Astrocyte of the spinal cord (primary cell): ENCODE data around the gene ADGRB3.

ENCODE experiments used
- DNase-seq: peaks from one replicate; pipeline ENCODE4 v3.0.0; 2011; ENCODE audit warnings: low read depth, low spot score
- H3K4me3 ChIP-seq: 2 replicates; pipeline ENCODE4 v1.5.1; 2011; ENCODE audit warnings: low read depth, mild to moderate bottlenecking, low read length, moderate library complexity
- CTCF ChIP-seq: IDR thresholded peaks from 2 replicates; pipeline ENCODE4 v1.5.1; 2012; ENCODE audit warnings: low read depth, mild to moderate bottlenecking, low read length, inconsistent platforms
- in situ Hi-C: cut with HindIII; loops from 2 replicates; pipeline ENCODE4 v1.10.0; 2017; ENCODE audit warnings: low sequenced_read_pairs

ADGRB3 gene

GRCh38 chr6:69289689-69290495 lies 654.8 kb downstream of the ADGRB3 start:
- DNase-seq: no peak
- TF ChIP-seq CTCF: no peak
- H3K4me3 ChIP-seq: no peak overlapping the region
- in situ Hi-C loops: no loop called here

- H3K4me3 ChIP-seq: no peak overlapping the region
- no peak for TF ChIP-seq CTCF
- in situ Hi-C loops: no loop called here
- no peak for DNase-seq
Observed at GRCh38 chr6:69293471-69293870, 658.4 kb downstream of the ADGRB3 start.

- no peak for DNase-seq
- H3K4me3 ChIP-seq: no peak overlapping the region
- no peak for TF ChIP-seq CTCF
- in situ Hi-C loops: no loop called here
Observed at GRCh38 chr6:69294407-69294806, 659.3 kb downstream of the ADGRB3 start.

- no peak overlapping the region for H3K4me3 ChIP-seq
- in situ Hi-C loops: no loop called here
- DNase-seq: no peak
- no peak for TF ChIP-seq CTCF
Observed at GRCh38 chr6:69294862-69295261, 659.8 kb downstream of the ADGRB3 start.

GRCh38 chr6:69303382-69303781 lies 668.3 kb downstream of the ADGRB3 start:
- DNase-seq: no peak
- in situ Hi-C loops: no loop called here
- H3K4me3 ChIP-seq: no peak overlapping the region
- TF ChIP-seq CTCF: no peak

- no peak for TF ChIP-seq CTCF
- no peak overlapping the region for H3K4me3 ChIP-seq
- no peak for DNase-seq
- in situ Hi-C loops: no loop called here
Observed at GRCh38 chr6:69305456-69305855, 670.4 kb downstream of the ADGRB3 start.
